NCI-H226 (cell line): ENCODE results near the gene ATRX.
"Not testable (repeated sequence)": the region's sequence is repeated elsewhere in the genome, so short reads cannot be mapped to it uniquely, and the experiment has no call there.

ENCODE experiments used
- DNase-seq: peaks from one replicate; pipeline ENCODE4 v3.0.0-alpha.2; 2015

ATRX gene, protein sequence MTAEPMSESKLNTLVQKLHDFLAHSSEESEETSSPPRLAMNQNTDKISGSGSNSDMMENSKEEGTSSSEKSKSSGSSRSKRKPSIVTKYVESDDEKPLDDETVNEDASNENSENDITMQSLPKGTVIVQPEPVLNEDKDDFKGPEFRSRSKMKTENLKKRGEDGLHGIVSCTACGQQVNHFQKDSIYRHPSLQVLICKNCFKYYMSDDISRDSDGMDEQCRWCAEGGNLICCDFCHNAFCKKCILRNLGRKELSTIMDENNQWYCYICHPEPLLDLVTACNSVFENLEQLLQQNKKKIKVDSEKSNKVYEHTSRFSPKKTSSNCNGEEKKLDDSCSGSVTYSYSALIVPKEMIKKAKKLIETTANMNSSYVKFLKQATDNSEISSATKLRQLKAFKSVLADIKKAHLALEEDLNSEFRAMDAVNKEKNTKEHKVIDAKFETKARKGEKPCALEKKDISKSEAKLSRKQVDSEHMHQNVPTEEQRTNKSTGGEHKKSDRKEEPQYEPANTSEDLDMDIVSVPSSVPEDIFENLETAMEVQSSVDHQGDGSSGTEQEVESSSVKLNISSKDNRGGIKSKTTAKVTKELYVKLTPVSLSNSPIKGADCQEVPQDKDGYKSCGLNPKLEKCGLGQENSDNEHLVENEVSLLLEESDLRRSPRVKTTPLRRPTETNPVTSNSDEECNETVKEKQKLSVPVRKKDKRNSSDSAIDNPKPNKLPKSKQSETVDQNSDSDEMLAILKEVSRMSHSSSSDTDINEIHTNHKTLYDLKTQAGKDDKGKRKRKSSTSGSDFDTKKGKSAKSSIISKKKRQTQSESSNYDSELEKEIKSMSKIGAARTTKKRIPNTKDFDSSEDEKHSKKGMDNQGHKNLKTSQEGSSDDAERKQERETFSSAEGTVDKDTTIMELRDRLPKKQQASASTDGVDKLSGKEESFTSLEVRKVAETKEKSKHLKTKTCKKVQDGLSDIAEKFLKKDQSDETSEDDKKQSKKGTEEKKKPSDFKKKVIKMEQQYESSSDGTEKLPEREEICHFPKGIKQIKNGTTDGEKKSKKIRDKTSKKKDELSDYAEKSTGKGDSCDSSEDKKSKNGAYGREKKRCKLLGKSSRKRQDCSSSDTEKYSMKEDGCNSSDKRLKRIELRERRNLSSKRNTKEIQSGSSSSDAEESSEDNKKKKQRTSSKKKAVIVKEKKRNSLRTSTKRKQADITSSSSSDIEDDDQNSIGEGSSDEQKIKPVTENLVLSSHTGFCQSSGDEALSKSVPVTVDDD (N-terminal part only)

DNA sequence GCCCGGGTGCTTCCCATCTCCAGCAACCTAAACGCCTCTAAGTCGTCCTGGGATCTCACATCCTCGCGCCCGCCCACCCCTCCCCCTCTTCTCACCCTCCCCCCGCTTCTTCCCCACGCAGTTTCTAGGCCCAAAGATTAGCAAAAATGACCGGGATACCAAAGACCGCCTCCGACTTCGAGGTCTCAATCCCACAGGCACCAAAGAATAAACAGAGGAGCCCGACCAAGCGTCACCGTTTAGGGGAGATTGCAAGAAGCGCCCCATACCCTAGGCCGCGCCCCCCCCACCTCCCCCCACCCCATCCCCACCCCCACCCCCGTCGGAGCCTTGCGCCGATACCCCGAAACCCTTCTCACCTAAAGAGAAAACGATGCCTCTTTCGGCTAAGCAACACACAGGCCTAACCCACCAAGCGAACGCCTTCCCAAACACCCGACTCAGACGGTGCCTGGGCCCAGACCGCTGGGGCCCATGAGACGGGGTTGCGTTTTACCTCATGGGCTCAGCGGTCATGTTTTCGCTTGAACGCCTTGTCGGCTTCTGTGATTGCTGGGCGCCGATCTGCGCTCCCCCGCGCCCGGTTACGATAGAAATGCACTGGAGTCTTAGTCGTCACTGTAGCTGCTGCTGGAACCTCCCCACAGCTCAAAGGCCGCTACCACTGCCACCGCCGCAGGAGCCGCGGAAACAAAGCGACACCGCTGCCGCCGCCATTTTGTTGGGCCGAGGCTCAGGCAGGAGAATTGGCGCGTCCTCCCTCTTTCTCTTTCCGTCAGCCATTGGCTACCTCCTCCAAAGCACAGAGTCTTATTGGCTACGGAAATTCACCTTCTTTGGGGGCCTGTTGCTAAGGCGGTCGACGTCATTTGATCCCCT is at the start of gene ATRX:
Gene ATRX, minus strand, starts transcription at position 731 of the 879 bp plus-strand sequence. Its CDS starts 215 bp downstream, at position 516.
- DNase-seq, result peak; percentile 65

DNA sequence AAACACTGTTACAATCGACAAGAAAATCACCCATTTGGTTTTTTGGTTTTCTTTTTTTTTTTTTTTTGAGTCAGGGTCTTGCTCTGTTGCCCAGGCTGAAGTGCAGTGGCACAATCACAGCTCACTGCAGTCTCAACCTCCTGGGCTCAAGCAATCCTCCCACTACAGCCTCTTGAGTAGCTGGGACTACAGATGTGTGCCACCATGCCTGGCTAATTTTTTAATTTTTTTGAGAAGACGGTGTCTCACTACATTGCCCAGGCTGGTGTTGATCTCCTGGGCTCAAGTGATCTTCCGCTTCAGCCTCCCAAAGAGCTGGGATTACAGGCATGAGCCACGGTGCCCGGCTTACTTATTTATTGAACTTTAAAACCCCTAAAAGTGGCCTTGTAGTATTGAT is 45.5 kb upstream of the ATRX start:
- DNase-seq, result not testable (repeated sequence)

DNA sequence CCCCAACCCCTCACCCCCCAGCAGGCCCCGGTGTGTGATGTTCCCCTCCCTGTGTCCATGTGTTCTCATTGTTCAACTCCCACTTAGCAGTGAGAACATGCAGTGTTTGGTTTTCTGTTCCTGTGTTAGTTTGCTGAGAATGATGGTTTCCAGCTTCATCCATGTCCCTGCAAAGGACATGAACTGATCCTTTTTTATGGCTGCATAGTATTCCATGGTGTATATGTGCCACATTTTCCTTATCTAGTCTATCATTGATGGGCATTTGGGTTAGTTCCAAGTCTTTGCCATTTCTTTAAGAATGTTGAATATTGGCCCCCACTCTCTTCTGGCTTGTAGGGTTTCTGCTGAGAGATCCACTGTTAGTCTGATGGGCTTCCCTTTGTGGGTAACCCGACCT is 36.0 kb upstream of the ATRX start:
- not testable (repeated sequence) for DNase-seq

- DNase-seq, result no peak
Measured at GRCh38 chrX:77820091-77820727, 34.2 kb upstream of the ATRX start.

- DNase-seq, result no peak
Measured at GRCh38 chrX:77814210-77814609, 28.2 kb upstream of the ATRX start.

GRCh38 chrX:77802201-77802600 is 16.2 kb upstream of the ATRX start:
- no peak for DNase-seq

- no peak for DNase-seq
Measured at GRCh38 chrX:77795124-77795523, 9.1 kb upstream of the ATRX start.

GRCh38 chrX:77793946-77794345 is 7.9 kb upstream of the ATRX start:
- no peak for DNase-seq

DNA sequence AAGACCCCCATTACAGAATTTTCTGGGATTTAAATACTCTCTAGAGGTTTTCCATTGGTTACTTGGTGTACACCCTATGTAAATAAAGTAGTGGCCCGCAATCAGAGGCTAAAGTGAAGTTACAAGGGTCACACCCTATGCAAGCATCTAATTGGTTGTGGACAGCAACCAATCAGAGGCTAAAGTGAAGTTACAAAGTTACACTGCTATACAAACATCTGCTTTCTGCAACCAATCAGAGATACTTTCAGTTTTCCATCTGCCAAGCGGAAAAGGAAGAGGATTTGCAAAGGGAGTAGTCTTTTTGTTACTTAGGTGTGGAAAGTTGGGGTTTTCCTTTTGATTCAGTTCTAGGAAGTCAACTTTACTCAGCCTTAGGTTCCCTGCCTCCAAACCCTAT is 2.0 kb upstream of the ATRX start:
- DNase-seq, result peak; percentile 72

GRCh38 chrX:77786365-77786680 is 307 bp upstream of the ATRX start:
- DNase-seq, result no peak

DNA sequence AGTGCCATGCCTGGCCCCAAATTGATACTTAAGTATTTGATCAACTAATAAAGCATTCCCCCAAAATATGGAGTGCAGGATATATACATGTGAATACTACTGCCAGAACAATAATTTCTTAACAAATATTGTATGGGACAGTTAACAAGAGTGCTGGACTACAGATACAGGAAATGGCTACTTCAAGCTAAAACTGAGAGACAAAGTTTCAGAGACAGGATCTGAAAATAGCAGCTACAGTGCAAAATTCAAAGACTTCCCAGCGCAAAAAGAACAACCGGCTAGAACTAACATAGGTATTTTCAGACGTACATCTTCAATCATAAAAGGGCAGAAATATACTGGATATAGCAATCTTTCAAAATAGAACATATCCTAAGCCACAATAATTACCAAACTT is 6.3 kb downstream of the ATRX start:
- DNase-seq, result no peak

GRCh38 chrX:77776659-77777058 is 9.4 kb downstream of the ATRX start:
- DNase-seq, result no peak

GRCh38 chrX:77771601-77772000 is 14.4 kb downstream of the ATRX start:
- DNase-seq, result peak; percentile 27

DNA sequence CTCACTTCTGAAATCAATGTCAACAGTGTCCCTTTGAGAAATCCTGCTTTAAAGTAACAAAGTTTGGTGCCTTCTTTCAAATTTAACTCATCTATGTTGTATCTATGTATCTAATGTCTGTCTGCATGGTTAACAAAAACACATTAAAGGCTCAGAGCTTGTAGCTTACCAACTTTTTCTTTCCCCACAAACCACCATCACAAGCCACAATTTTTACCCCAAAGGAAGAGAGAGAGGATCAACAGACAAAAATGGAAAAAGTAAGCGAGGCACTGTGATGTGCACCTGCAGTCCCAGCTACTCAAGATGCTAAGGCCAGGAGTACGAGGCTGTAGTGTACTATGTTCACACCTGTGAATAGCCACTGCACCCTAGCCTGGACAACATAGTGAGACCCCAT is 17.2 kb downstream of the ATRX start:
- no peak for DNase-seq

DNA sequence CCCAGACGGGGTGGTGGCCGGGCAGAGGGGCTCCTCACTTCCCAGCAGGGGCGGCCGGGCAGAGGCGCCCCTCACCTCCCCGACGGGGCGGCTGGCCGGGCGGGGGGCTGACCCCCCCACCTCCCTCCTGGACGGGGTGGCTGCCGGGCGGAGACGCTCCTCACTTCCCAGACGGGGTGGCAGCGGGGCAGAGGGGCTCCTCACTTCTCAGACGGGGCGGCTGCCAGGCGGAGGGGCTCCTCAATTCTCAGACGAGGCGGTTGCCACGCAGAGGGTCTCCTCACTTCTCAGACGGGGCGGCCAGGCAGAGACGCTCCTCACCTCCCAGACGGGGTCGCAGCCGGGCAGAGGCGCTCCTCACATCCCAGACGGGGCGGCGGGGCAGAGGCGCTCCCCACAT is 19.8 kb downstream of the ATRX start:
- not testable (repeated sequence) for DNase-seq

DNA sequence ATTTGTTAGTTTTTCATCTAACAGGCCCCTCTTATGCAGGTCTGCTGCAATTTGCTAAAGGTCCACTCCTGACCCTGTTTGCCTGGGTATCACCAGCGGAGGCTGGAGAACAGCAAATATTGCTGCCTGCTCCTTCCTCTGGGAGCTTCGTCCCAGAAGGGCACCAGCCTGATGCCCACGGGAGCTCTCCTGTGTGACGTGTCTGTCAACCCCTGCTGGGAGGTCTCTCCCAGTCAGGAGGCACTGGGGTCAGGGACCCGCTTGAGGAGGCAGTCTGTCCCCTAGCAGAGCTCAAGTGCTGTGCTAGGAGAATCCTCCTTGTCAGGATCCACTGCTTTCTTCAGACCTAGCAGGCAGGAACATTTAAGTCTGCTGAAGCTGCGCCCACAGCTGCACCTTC is 30.5 kb downstream of the ATRX start:
- DNase-seq, result no peak

DNA sequence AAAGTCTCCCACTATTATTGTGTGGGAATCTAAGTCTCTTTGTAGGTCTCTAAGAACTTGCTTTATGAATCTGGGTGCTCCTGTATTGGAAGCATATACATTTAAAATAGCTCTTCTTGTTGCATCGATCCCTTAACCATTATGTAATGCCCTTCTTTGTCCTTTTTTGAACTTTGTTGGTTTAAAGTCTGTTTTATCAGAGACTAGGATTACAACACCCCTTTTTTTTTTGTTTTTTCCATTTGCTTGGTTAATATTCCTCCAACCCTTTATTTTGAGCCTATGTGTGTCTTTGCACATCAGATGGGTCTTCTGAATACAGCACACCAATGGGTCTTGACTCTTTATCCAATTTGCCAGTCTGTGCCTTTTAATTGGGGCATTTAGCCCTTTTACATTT is 32.1 kb downstream of the ATRX start:
- not testable (repeated sequence) for DNase-seq

GRCh38 chrX:77749695-77750094 is 36.3 kb downstream of the ATRX start:
- no peak for DNase-seq

- no peak for DNase-seq
Measured at GRCh38 chrX:77743720-77744119, 42.3 kb downstream of the ATRX start.

GRCh38 chrX:77742788-77743476 is 43.1 kb downstream of the ATRX start:
- DNase-seq, result no peak

DNA sequence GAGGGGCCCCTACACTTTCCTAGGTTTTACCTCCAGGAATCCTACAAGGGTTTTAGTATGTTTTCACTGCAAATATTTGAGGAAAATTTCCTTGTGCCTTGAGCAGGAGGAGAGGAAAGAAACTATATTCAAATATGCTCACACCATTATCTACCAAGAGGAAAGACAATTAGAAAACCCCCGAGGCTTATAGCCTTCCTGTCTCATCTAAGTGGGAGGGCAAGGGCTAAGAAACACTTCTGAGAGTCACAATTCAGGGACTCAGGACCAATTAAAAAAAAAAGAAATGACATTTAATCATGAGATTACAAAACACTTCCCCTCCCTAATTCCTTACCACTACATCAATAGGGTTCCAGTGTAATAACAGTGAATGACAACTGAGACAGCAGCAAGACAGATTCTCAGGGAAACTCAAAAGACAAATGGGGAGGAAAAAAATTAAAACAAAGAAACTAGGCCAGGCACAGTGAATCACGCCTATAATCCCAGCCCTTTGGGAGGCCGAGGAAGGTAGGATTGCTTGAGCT is 45.6 kb downstream of the ATRX start:
- no peak for DNase-seq
